ENCODE data around the gene MAT2A.
"Not testable (repeated sequence)": the region's sequence is repeated elsewhere in the genome, so short reads cannot be mapped to it uniquely, and the experiment has no call there.

MAT2A gene

DNA sequence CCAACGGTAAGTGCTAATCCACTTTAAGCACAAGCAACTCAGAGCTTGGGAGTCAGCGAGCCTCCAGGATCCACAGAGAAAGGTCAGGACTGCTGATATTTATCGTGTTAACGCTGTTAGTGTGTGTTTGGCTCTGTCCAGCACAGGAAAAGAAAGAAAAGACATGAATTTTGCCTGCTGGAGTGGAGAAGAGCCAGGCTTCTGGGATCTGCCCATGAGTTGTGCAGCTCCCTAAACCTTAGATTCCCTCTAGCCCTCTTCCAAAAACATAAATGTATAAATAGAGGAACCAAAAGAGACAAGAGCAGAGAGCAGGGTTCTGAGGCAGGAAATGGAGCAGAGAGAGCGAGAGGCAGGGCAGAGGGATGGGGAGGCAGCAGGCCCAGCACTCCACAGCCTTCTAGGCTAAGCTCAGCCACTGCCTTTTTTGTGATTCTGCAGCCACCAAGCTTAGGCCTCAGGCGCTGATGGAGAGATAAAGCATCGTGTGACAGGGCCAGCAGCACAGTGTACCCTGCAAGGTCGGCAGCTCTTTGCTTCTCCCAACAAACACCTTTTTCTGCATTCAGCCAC, 14.5 kb upstream of the MAT2A start:
- DNase-seq, result no peak

DNA sequence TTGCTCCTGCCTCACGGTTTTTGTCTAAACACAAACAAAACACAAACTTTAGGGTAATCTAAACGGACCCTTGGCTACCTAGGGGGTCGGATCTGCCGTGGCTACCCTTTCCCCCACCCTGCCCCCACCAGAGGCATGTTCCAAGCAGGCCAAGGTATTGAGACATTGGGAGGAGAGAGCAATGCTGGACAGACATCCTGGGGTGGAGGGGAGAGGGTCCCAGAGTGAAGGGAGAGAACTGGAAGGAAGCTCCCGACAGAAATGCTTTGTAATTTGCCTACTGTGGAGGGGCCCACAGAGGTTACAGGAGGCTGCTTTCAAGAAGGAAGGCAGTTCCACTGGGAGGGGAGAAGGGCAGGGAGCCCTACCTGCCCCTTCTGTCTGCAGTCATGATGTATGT, 13.9 kb upstream of the MAT2A start:
- DNase-seq, result no peak

DNA sequence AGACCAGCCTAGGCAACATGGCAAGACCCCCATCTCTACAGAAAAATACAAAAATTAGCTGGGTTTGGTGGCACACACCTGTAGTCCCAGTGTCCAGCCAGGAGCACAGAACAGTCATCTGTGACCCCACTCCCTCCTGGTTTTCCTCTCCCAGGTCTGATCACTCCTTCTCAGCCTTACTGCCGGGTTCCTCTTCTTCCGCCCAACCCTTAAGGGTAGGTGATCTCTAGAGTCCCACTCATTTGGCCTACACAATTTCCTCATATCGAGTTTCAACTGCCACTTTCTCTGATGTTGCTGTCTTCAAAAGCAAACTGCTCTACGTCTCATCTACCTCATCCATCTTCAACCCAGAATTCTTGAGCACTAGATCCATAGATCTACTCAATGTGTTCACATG, 13.4 kb upstream of the MAT2A start:
- no peak for DNase-seq

GRCh38 chr2:85527787-85528186, 11.2 kb upstream of the MAT2A start:
- no peak for DNase-seq

DNA sequence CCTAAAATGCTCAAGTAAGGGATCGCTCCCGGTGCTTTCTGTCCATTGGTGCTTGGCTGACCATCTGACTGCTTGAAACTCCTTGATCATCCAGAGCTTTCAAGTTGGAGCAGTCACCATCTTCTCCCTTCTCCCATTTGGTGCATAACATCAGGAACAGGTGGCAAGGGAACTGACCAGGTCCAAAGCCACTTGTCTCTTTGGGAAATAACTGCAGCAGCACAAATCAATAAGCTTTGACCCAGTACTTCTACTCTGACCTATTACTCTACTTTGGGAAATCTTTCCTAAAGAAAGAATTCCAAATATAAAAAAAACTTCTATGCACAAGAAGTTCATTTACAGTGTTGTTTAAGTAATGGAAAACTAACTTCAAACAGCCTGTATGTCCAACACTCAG, 10.6 kb upstream of the MAT2A start:
- no peak for DNase-seq

GRCh38 chr2:85529809-85530208, 9.2 kb upstream of the MAT2A start:
- DNase-seq, result no peak

DNA sequence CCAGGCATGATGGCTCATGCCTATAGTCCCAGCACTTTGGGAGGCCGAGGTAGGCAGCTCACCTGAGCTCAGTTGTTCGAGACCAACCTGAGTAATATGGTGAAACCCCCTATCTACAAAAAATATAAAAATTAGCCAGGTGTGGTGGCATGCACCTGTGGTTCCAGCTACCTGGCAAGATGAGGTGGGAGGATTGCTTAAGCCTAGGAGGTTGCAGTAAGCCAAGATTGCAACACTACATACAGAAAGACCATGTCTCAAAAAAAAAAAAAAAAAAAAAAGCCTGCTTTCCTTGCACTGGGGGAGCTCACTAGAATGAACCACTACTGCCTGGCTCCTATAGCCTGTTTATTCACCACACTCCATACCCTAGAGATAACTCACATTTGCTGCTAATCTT, 7.4 kb upstream of the MAT2A start:
- no peak for DNase-seq

DNA sequence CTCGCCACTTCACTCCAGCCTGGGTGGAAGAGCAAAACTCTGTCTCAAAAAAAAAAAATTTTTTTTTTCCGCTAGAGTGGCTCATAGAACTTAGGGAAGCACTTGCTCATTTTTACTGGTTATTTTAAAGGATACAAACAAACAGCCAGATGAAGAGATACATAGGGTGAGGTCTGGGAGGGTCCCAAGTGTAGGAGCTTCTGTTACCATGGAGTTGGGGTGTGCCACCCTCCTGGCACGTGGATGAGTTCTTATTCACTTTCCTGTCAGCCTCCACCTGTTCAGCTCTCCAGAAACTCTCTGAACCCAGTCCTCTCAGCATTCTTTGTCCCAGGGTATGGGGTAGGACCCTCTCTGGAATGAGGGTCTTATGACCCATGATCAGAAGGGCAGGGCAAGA, 4.9 kb upstream of the MAT2A start:
- DNase-seq, result no peak

DNA sequence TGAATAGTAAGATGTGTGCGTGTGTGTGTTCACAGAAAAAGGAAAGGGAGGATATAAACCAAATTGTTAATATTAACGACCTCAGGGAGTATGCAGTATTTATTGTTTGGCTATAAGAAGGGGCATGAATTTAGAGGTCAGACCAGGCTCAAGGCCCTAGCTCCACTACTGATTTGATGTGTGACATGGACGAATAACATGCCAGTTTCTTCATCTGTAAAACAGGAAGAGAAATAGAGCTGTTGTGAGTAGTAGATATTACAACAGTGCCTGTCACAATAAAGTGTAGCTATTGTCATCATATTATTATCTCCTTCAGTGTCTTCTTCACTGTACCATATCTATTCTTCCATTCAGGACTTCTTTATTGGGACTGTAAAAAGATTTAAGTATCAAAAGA, 4.1 kb upstream of the MAT2A start:
- DNase-seq, result peak; percentile 71

DNA sequence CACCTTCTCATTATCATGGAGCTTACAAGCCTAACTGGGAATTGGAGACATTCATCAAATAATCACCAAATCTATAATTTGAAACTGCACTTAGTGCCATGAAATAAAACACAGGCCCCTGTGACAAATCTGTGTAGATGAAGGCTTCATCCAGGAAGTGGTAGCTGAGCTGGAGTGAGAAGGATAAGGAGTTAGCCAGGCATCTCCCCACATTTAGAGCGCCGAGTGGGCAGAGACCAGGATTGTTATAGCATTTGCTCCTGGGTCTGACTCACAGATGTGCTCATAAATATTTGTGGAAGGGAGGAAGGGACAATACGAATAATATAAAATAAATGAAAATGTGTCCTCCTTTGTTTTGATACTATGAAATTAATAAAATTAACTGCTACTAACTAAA, 2.5 kb upstream of the MAT2A start:
- no peak for DNase-seq

DNA sequence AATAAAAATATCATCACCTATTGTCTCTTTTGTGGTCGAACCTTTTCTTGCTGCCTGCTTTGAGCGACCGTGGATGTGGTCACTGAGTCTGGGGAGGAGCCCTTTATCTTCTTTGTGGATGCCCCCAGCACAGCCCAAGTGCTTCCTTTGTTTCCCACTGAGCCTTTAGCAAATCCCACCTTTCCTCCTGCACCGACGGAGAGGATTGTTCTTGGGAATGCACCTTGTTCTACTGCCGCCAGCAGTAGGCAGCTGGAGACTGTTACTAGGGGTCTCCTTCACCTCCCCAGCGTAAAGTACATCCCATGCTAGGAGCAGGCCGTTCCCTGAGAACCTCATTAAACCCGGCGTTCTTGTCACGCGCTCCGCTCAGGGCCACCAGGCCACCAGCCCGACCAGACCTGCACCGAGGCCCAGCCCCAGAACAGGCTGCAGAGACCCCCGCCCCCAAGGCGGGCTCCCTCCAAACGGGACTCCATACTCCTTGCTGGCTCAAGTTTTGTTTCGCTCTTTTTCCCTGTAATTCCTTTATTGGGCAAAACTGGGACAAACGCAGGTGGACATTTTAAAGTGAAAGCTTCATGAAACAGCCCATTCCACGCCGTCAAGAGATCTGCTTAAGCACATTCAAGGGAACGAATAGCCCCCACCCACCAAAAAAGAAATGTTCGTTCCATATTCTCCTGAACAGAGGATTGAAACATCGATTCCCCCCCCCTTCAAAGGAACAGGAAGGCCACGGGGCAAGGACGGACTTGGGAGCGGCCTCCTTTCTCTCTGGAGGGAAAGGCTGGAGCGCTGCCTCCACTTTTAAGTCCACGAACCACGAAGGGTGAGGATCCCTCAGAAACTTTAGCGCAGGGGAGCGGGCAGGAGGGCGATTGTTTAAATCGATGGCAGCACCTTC, 1.1 kb upstream of the MAT2A start:
- peak; percentile 53 for DNase-seq

GRCh38 chr2:85539361-85540132, 579 bp downstream of the MAT2A start:
- peak; percentile 73 for DNase-seq

DNA sequence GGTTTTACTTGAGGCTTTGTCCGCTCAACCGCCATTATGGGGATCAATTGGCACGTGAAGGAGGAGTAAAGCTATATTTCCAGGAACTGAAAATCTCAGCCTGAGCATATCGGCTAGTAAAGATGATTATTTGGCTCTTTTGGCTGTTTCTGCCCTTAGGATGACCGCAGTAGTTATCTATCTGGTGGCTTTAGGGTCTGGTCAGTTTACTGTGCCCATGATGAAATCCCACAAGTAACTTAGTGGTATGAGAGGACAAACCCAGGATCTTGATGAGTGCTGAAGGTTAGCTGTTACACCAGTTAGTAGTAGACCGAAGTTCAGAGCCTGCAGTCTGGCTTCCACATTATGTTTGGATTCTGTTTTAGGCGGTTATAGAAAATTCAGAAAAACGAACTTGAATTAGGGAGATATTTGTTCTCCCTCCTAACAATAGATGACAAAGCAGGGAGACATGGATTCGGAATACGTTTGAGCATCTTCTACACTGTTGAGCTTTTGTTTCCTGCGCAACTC, 1.2 kb downstream of the MAT2A start:
- DNase-seq, result peak; percentile 41

- DNase-seq, result no peak
Observed at GRCh38 chr2:85541262-85541661, 2.3 kb downstream of the MAT2A start.

- DNase-seq, result no peak
Observed at GRCh38 chr2:85541753-85542457, 2.9 kb downstream of the MAT2A start.

- DNase-seq, result no peak
Observed at GRCh38 chr2:85542777-85543176, 3.8 kb downstream of the MAT2A start.

DNA sequence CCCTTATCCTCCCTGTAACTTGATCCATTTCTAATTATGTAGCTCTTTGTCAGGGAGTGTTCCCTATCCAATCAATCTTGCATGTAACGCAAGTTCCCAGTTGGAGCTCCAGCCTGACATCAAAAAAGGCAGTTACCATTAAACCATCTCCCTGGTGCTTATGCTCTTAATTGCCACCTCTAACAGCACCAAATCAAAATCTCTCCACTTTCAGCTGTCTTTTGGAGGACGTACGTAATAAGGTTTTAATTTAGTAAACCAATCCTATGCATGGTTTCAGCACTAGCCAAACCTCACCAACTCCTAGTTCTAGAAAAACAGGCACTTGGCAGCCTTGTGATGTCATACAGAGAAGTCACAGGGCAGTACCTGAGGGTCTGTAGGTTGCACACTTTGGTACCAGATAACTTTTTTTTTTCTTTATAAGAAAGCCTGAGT, 5.3 kb downstream of the MAT2A start:
- not testable (repeated sequence) for DNase-seq

- DNase-seq, result not testable (repeated sequence)
Observed at GRCh38 chr2:85544915-85545779, 6.2 kb downstream of the MAT2A start.

- no peak for DNase-seq
Observed at GRCh38 chr2:85545780-85546240, 6.8 kb downstream of the MAT2A start.

GRCh38 chr2:85547089-85547858, 8.3 kb downstream of the MAT2A start:
- DNase-seq, result no peak
